ENCODE data around the gene GPR149.

DNA sequence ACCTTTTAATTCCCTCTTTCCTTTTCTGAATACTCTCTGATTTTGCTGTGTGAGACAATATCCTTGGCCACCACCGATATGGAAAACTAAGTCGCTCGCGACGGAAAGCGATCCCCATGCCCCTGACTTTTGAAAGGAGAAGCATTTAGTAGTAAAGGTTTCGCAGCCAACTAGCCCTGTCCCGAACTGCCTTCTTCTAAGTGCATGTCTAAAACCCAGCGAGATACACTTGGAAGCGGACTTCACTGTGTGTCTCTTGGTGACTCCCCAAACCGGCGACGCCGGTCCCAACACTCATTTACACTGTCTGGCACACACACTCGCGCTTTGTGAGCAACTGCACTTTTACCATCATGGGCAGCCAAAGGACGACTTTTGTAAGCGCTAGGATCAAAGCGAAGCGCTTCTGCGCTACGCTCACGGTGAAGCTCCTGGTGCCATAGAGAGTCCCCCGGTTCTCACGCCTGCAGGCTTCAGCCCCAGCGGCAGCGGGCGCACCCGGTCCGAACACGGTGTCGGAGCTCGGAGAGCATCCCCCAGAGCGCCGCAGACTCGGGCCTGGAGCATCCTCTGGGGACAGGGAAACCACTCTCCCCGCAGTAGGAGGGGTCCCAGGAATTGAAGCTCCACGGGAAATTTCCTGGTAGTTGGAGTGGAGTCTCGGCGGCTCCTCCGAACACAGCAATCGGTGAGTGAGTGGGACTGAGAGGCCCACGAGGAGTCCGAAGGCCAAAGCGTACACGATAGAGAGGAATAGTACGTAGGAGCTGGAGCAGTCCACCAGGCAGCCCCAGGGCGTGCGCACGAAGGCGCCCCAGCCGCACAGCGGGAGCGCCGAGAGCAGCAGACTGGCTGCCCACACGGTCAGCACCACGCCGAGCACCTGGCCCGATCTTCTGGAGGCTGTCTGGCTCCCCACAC, 1.4 kb downstream of the GPR149 start:
- TF ChIP-seq, protein P1, sequence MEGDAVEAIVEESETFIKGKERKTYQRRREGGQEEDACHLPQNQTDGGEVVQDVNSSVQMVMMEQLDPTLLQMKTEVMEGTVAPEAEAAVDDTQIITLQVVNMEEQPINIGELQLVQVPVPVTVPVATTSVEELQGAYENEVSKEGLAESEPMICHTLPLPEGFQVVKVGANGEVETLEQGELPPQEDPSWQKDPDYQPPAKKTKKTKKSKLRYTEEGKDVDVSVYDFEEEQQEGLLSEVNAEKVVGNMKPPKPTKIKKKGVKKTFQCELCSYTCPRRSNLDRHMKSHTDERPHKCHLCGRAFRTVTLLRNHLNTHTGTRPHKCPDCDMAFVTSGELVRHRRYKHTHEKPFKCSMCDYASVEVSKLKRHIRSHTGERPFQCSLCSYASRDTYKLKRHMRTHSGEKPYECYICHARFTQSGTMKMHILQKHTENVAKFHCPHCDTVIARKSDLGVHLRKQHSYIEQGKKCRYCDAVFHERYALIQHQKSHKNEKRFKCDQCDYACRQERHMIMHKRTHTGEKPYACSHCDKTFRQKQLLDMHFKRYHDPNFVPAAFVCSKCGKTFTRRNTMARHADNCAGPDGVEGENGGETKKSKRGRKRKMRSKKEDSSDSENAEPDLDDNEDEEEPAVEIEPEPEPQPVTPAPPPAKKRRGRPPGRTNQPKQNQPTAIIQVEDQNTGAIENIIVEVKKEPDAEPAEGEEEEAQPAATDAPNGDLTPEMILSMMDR (IDR thresholded peaks at IDR 0.05; ENCODE audit: low read depth, low read length) = no peak
- TF ChIP-seq POLR2A (IDR thresholded peaks at IDR 0.05; ENCODE audit: extremely low read depth, insufficient read length) (no peak), MYC (IDR thresholded peaks at IDR 0.05; ENCODE audit: low read depth, low read length) (no peak)
